Amygdala (tissue), 56 donors: Measurements from ENCODE around the gene TUBGCP3.

Experiments
- DNase-seq, 56 donors: peaks; one replicate each; lab custom pipeline; 2025; lab: John Stamatoyannopoulos, UW

TUBGCP3 gene

DNA sequence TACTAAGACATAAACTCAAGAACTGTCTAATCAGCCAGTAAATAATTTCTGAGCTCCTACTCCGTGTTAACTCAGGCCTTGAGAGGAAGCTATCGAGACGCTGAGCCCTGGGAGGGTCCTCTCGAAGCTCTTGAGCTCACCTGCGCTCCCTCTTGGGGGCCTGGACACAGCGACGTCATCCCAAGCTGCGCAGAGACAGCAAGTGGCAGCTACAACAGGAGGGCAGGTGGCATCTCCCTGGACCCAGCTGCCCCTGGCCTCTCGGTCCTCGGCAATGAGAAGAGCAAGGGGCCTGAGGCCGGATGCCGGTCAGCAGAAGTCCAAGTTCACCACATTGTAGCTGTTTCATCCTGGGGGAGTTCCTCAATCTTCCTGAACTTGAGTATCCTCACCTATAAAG lies 30.5 kb upstream of the TUBGCP3 start:
- DNase-seq, result no peak

DNA sequence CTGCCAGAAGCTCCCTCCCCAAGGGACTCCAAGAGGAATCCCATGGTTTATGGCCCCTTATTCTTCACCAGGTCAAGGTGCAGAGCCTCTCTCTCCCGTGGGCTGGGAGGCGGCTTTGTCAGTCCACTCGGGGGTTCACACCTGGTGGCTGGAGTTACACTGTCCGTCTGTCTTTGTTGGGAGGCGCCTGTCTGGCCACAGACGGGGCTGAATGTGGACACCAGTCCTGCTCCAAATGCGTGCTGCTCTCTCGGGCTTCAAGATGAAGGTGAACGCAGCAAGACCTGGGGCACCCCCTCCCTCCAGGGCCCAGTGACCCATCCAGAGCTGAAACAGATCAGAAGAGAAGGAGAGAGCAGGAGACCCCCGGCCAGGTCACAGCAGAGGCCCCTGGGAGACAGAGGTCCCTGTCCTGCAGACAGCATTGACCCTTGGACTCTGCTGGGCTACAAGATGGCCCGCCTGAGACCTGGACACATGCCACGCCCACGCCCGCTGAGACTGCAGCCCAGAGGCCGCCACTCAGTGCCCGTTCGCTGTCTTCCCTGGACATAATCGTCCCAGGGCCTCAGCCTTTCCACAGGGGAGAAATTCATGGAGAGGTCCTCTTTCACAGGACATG lies 29.9 kb upstream of the TUBGCP3 start:
- no peak for DNase-seq

DNA sequence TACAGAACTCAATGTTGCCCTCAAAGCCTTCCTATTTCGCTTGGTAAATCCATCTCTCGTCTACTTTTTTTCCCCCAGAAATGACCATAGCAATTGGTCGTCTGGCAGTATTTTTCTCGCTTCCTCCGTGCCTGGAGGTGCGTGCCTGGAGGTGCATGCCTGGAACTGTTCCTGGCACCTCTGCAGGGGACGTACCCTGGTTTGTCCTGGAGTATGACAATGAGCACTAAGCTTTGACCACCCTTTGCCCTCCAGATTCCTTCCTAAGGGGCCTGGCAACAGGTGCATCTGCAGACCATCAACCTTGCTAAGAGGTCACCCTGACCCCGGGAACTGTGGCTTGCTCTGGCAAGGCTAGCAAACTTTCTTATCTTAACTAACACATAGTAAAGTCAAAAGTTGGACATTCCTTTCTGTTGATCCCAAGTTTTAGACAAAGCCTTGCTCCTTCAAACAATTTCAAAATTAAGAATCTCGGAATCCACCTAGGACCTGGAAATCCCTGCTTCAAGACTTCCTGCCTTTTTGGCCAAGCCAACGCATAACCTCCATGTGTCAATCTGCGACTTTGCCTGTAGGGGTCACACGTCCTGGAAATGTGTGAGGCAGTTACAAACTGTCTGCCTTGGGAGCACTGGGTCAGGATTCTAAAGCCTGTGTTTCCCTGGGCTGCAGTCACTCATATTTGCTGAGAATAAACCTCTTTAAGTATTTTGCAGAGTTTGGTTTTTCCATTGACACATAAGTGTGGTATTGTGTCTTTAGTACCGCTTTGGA lies 28.8 kb upstream of the TUBGCP3 start:
- DNase-seq, result peak in 2 of 56 donors; percentile 11 to 12

DNA sequence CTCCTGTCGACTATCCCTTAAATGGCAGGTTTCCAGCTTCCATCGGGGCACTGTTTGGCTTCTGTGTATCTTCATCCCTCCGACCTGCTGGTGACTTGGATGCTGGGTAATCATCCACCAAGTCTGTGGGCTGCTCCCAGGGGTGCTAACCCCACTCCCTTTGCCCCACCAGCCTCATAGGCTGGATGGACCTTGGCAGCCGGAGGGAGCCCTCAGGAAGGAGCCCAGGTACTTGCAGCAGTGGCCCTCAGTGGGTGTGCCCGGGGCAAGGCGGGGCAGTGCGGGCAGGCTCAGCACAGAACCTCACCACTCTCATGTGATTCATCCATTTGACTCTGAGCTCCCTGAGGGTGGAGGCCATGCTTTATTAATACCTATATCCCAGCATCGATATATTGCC lies 27.4 kb upstream of the TUBGCP3 start:
- no peak for DNase-seq

GRCh38 chr13:112614835-112615234 lies 26.9 kb upstream of the TUBGCP3 start:
- DNase-seq, result no peak

- DNase-seq, result no peak
Measured at GRCh38 chr13:112608212-112608611, 20.3 kb upstream of the TUBGCP3 start.

GRCh38 chr13:112606109-112607001 lies 18.4 kb upstream of the TUBGCP3 start:
- peak in 54 of 56 donors; percentile 34 to 93 (median 77) for DNase-seq

DNA sequence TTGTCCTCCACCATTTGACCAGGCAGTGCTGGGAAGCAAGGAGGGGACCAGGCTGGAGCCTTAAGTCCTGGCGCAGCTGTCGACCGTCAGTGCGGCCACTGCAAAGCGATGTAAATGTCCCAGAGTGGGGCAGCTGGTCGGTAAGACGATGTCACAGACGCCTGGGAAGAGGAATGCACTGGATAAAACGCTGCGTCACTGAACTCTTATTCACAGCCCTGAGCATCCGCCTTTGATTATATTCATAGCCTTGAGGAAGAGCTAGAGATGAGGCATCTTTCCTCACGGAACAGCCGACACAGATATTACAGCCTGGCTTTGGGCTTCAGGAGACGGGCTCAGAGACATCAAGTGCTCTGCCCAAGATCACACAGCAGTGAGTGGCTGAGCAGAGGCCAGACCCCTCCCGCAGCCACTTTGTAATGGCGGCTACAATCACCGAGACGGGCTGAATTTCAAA lies 17.6 kb upstream of the TUBGCP3 start:
- no peak for DNase-seq

- DNase-seq, result no peak
Measured at GRCh38 chr13:112603641-112604225, 15.8 kb upstream of the TUBGCP3 start.

GRCh38 chr13:112602189-112602588 lies 14.2 kb upstream of the TUBGCP3 start:
- DNase-seq, result no peak

DNA sequence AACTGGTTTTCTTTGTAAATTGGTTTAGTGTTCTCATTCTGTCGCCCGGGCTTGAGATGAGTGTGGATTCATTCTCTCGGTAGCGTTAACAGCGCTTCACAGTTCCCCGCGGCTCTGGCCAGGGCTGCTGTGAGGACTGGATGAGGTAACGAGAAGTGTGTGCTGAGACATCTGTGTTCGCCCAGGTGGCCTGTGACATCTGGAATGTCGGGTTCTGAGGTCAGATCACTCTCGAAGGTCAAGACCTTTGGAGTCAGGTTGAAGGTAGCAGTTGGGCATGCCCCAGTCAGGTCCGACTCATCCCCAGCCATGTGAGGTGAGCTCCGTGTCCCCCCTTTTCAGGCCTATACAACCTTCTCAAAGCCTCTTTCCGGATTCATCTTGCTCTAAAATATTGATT lies 13.4 kb upstream of the TUBGCP3 start:
- DNase-seq, result no peak

GRCh38 chr13:112596235-112596634 lies 8.3 kb upstream of the TUBGCP3 start:
- no peak for DNase-seq

- no peak for DNase-seq
Measured at GRCh38 chr13:112592647-112593046, 4.7 kb upstream of the TUBGCP3 start.

GRCh38 chr13:112592181-112592580 lies 4.2 kb upstream of the TUBGCP3 start:
- no peak for DNase-seq

GRCh38 chr13:112588490-112589297 lies 741 bp upstream of the TUBGCP3 start:
- DNase-seq, result no peak

- peak in 45 of 56 donors; percentile 5 to 73 (median 50) for DNase-seq
Measured at GRCh38 chr13:112587212-112587763, 665 bp downstream of the TUBGCP3 start.

DNA sequence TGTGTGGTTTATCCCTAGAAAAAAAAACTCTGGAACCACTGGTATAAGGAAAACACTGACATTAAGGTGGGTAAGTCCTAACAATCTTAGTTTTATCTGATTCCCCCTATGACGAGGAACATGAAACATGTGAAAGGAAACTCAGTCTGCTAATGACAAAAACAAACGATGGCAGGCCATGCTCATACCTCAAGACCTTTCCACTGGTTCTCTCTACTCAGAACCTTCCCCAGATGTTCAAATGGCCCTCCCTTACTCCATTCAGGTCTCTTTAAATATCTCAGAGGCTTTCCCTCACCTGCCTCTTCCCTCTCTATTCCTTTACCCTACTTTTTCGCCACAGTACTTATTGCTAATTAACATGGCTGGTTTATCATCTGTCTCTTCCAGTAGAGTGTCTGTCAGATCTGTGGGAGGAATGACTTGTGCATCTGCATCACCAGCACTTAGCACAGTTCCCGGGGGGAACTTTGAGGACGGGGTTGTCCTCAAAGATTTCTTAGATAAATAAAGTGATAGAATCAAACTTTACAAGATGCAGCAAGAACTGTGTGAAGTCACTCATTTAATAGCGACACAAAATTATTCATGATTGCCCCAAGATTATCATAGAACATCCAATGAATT lies 1.5 kb downstream of the TUBGCP3 start:
- DNase-seq, result no peak

DNA sequence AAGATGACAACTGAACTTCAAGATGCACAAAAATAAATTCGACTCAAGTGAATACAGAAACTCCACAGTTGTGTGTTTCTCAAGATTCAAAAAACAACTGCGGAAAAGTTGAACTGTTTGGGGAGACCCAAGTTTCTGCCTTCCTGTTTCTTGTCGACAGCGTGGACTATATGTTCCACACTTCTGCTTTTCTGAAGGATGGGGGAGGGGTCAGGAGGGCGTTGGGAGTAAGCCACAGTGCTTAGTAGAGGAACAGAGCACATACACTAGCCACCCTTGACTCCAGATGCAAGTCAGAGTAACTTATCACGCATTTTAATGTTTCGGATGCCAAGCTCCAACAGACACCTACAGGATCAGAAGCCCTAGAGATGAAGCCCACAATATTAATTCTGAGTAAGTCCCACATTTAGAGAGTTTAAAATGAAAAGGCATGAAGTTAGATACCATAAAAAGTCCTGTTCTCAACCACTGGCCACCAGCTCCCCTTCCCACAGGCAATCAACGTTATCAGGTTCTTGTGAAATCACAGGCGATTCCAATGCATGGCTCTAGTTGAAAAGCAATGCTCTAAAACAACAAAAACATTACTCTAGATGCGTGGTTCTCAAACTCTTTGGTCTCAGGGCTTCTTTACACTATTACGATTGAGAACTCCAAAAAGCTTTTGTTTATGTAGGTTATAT lies 4.2 kb downstream of the TUBGCP3 start:
- DNase-seq, result peak in 12 of 56 donors; percentile 1 to 50 (median 16)
